ENCODE results near the gene PRND. TPM values are rescaled to one million over a fixed set of nuclear protein-coding genes. Genes with fewer than 3 reads are reported as not detected.
"Not testable (repeated sequence)": the region's sequence is repeated elsewhere in the genome, so short reads cannot be mapped to it uniquely, and the experiment has no call there.

Gene PRND
- total and polyA plus RNA-seq, 4 experiments from 2014 or later: 0.04 TPM; not detected in 3

DNA sequence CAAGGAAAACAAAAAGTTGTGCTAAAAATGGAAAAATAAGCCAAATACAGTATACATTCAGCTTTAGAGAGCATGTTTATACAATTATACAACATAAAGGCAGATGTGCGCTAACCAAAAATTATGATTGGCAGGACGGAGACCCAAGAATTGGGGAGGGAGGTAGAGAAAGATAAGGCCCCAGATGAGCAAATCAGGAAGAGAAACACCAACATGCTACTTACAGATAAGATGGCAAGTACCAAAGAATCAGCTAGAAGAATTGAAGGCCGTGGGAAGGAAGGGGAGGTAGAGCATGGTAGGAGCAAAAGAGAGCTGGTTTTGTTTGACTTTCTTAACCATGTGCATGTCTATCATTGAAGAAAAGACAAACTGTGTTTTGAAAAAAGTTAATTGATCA is 45.4 kb downstream of the PRND start:
- no peak overlapping the region for H3K27ac ChIP-seq (ENCODE audit: low read depth, low read length)
- H3K4me3 ChIP-seq (ENCODE audit: low read length in 2 of 2): no peak overlapping the region
- peaks cover 9 to 13% of the 10 kb centered on the region in 2 donors for H3K36me3 Mint-ChIP-seq
- no peak overlapping the region for H3K4me3 Mint-ChIP-seq
- no peaks in the 10 kb centered on the region for H3K27me3 Mint-ChIP-seq
- intact Hi-C loops (cut with micrococcal nuclease): no loop called here
- H3K36me3 ChIP-seq (ENCODE audit: insufficient read depth, low read length): no peaks in the 10 kb centered on the region
- H3K27me3 ChIP-seq (ENCODE audit: insufficient read depth, low read length): no peaks in the 10 kb centered on the region
- POLR2A ChIA-PET (ENCODE audit: partially characterized antibody): no interaction called here
- peaks cover 7 to 19% (median 17%) of the 10 kb centered on the region in 8 donors for H3K9me3 Mint-ChIP-seq
- H3K4me1 Mint-ChIP-seq: no peaks in the 10 kb centered on the region
- H3K4me1 ChIP-seq (ENCODE audit: insufficient read depth, low read length): no peaks in the 10 kb centered on the region
- CTCF ChIA-PET (ENCODE audit: partially characterized antibody): no interaction called here
- H3K27ac Mint-ChIP-seq: no peak overlapping the region
- H3K9me3 ChIP-seq (ENCODE audit: control insufficient read depth in 1 of 2, low read length in 2 of 2): peaks cover 3 to 6% of the 10 kb centered on the region in 2 donors
- no peak for DNase-seq

GRCh38 chr20:4769328-4769727 is 47.6 kb downstream of the PRND start:
- Histone ChIP-seq H3K4me3 (ENCODE audit: low read length in 2 of 2) (no peak overlapping the region), H3K36me3 (ENCODE audit: insufficient read depth, low read length) (no peaks in the 10 kb centered on the region), H3K27me3 (ENCODE audit: insufficient read depth, low read length) (no peaks in the 10 kb centered on the region), H3K27ac (ENCODE audit: low read depth, low read length) (no peak overlapping the region), H3K4me1 (ENCODE audit: insufficient read depth, low read length) (no peaks in the 10 kb centered on the region), H3K9me3 (ENCODE audit: control insufficient read depth in 1 of 2, low read length in 2 of 2) (peaks cover 3 to 6% of the 10 kb centered on the region in 2 donors)
- H3K4me1 Mint-ChIP-seq: no peaks in the 10 kb centered on the region
- H3K27ac Mint-ChIP-seq: no peak overlapping the region
- H3K36me3 Mint-ChIP-seq: peaks cover 11 to 16% of the 10 kb centered on the region in 2 donors
- DNase-seq: no peak
- POLR2A ChIA-PET (ENCODE audit: partially characterized antibody): no interaction called here
- H3K27me3 Mint-ChIP-seq: no peaks in the 10 kb centered on the region
- intact Hi-C loops (cut with micrococcal nuclease): no loop called here
- CTCF ChIA-PET (ENCODE audit: partially characterized antibody): no interaction called here
- H3K9me3 Mint-ChIP-seq: peaks cover 8 to 30% (median 26%) of the 10 kb centered on the region in 8 donors
- H3K4me3 Mint-ChIP-seq: no peak overlapping the region

- H3K9me3 ChIP-seq (ENCODE audit: control insufficient read depth in 1 of 2, low read length in 2 of 2): peaks cover 3 to 6% of the 10 kb centered on the region in 2 donors
- peaks cover 11 to 16% of the 10 kb centered on the region in 2 donors for H3K36me3 Mint-ChIP-seq
- no peaks in the 10 kb centered on the region for H3K4me1 ChIP-seq (ENCODE audit: insufficient read depth, low read length)
- CTCF ChIA-PET (ENCODE audit: partially characterized antibody): no interaction called here
- POLR2A ChIA-PET (ENCODE audit: partially characterized antibody): no interaction called here
- intact Hi-C loops (cut with micrococcal nuclease): no loop called here
- no peaks in the 10 kb centered on the region for H3K27me3 Mint-ChIP-seq
- peaks cover 8 to 30% (median 26%) of the 10 kb centered on the region in 8 donors for H3K9me3 Mint-ChIP-seq
- H3K4me3 ChIP-seq (ENCODE audit: low read length in 2 of 2): no peak overlapping the region
- H3K4me3 Mint-ChIP-seq: no peak overlapping the region
- no peak overlapping the region for H3K27ac Mint-ChIP-seq
- H3K4me1 Mint-ChIP-seq: no peaks in the 10 kb centered on the region
- DNase-seq: no peak
- H3K27ac ChIP-seq (ENCODE audit: low read depth, low read length): no peak overlapping the region
- H3K27me3 ChIP-seq (ENCODE audit: insufficient read depth, low read length): no peaks in the 10 kb centered on the region
- H3K36me3 ChIP-seq (ENCODE audit: insufficient read depth, low read length): no peaks in the 10 kb centered on the region
Measured at GRCh38 chr20:4770026-4770425, 48.3 kb downstream of the PRND start.

DNA sequence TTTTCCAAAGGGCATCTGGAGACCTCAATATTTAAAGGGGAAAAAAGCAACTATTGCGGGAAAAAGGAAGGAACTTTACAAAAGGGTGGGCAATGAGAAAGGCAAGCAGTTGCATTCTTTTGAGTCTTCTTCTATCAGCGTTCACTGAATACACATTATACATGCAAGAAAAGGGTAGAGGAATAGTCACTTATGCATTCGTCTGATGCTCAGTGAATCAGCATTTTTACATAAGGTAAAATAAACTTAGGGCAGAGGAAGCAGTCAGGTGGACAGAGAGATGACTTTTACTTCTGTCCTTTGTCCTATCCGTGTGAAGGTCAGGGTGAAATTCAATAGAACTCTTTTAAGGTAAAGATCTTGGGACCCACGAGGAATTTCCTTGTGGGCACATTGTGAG is 49.3 kb downstream of the PRND start:
- Mint-ChIP-seq H3K27me3 (no peaks in the 10 kb centered on the region), H3K4me1 (no peaks in the 10 kb centered on the region), H3K27ac (no peak overlapping the region), H3K36me3 (peaks cover 11 to 16% of the 10 kb centered on the region in 2 donors), H3K4me3 (no peak overlapping the region), H3K9me3 (peaks cover 8 to 30% (median 26%) of the 10 kb centered on the region in 8 donors)
- ChIA-PET CTCF (ENCODE audit: partially characterized antibody) (interaction anchor here (0.6 to 1.2 kb wide), 3 partner anchors 30 to 185 kb away, joined by 3 read pairs; no protein-coding TSS in a partner anchor), POLR2A (ENCODE audit: partially characterized antibody) (no interaction called here)
- no peak overlapping the region for H3K27ac ChIP-seq (ENCODE audit: low read depth, low read length)
- H3K4me3 ChIP-seq (ENCODE audit: low read length in 2 of 2): no peak overlapping the region
- DNase-seq: no peak
- peaks cover 3 to 6% of the 10 kb centered on the region in 2 donors for H3K9me3 ChIP-seq (ENCODE audit: control insufficient read depth in 1 of 2, low read length in 2 of 2)
- H3K4me1 ChIP-seq (ENCODE audit: insufficient read depth, low read length): no peaks in the 10 kb centered on the region
- intact Hi-C loops (cut with micrococcal nuclease): no loop called here
- H3K36me3 ChIP-seq (ENCODE audit: insufficient read depth, low read length): no peaks in the 10 kb centered on the region
- H3K27me3 ChIP-seq (ENCODE audit: insufficient read depth, low read length): no peaks in the 10 kb centered on the region

GRCh38 chr20:4772132-4772531 is 50.4 kb downstream of the PRND start:
- DNase-seq: no peak
- ChIA-PET POLR2A (ENCODE audit: partially characterized antibody) (no interaction called here), CTCF (ENCODE audit: partially characterized antibody) (interaction anchor here (0.8 to 0.9 kb wide), 2 partner anchors 61 to 180 kb away, joined by 3 read pairs; no protein-coding TSS in a partner anchor)
- Histone ChIP-seq H3K4me1 (ENCODE audit: insufficient read depth, low read length) (no peaks in the 10 kb centered on the region), H3K9me3 (ENCODE audit: control insufficient read depth in 1 of 2, low read length in 2 of 2) (peaks cover 3 to 6% of the 10 kb centered on the region in 2 donors), H3K36me3 (ENCODE audit: insufficient read depth, low read length) (no peaks in the 10 kb centered on the region), H3K4me3 (ENCODE audit: low read length in 2 of 2) (no peak overlapping the region), H3K27me3 (ENCODE audit: insufficient read depth, low read length) (no peaks in the 10 kb centered on the region), H3K27ac (ENCODE audit: low read depth, low read length) (no peak overlapping the region)
- Mint-ChIP-seq H3K36me3 (peaks cover 11 to 16% of the 10 kb centered on the region in 2 donors), H3K27ac (no peak overlapping the region), H3K9me3 (peaks cover 8 to 30% (median 26%) of the 10 kb centered on the region in 8 donors), H3K4me1 (peaks cover 0 to 4% (median 0%) of the 10 kb centered on the region in 4 donors), H3K27me3 (no peaks in the 10 kb centered on the region), H3K4me3 (no peak overlapping the region)
- intact Hi-C loops (cut with micrococcal nuclease): no loop called here

DNA sequence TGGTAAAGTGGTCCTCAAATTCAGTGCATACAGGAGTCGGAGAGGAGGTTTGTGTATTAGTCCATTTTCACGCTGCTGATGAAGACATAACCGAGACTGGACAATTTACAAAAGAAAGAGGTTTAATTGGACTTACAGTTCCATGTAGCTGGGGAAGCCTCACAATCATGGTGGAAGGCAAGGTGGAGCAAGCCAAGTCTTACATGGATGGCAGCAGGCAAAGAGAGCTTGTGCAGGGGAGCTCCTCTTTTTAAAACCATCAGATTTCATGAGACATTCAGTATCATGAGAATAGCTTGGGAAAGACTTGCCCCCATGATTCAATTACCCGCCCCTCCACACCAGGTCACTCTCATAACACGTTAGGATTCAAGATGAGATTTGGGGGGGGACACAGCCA is 51.3 kb downstream of the PRND start:
- intact Hi-C loops (cut with micrococcal nuclease); H3K9me3 ChIP-seq (ENCODE audit: control insufficient read depth in 1 of 2, low read length in 2 of 2); H3K4me3 Mint-ChIP-seq; H3K27ac ChIP-seq (ENCODE audit: low read depth, low read length); H3K36me3 ChIP-seq (ENCODE audit: insufficient read depth, low read length); H3K4me3 ChIP-seq (ENCODE audit: low read length in 2 of 2); H3K27ac Mint-ChIP-seq; DNase-seq; H3K4me1 ChIP-seq (ENCODE audit: insufficient read depth, low read length); H3K4me1 Mint-ChIP-seq; H3K27me3 Mint-ChIP-seq; H3K27me3 ChIP-seq (ENCODE audit: insufficient read depth, low read length): not testable (repeated sequence)
- POLR2A ChIA-PET (ENCODE audit: partially characterized antibody): interaction anchor here (0.6 kb wide), 1 partner anchor 139 kb away, joined by 3 read pairs; no protein-coding TSS in a partner anchor
- Mint-ChIP-seq H3K9me3 (peaks cover 8 to 30% (median 26%) of the 10 kb centered on the region in 8 donors), H3K36me3 (peaks cover 11 to 16% of the 10 kb centered on the region in 2 donors)
- CTCF ChIA-PET (ENCODE audit: partially characterized antibody): interaction anchor here (0.8 to 1.0 kb wide), 2 partner anchors 60 to 179 kb away, joined by 3 to 4 read pairs; no protein-coding TSS in a partner anchor

GRCh38 chr20:4773736-4774135 is 52.0 kb downstream of the PRND start:
- no peaks in the 10 kb centered on the region for H3K36me3 ChIP-seq (ENCODE audit: insufficient read depth, low read length)
- intact Hi-C loops (cut with micrococcal nuclease): no loop called here
- no peaks in the 10 kb centered on the region for H3K4me1 ChIP-seq (ENCODE audit: insufficient read depth, low read length)
- POLR2A ChIA-PET (ENCODE audit: partially characterized antibody): no interaction called here
- H3K36me3 Mint-ChIP-seq: peaks cover 11 to 16% of the 10 kb centered on the region in 2 donors
- H3K27me3 ChIP-seq (ENCODE audit: insufficient read depth, low read length): no peaks in the 10 kb centered on the region
- H3K27ac Mint-ChIP-seq: no peak overlapping the region
- H3K9me3 Mint-ChIP-seq: peaks cover 8 to 30% (median 26%) of the 10 kb centered on the region in 8 donors
- no peaks in the 10 kb centered on the region for H3K27me3 Mint-ChIP-seq
- no peak for DNase-seq
- peaks cover 0 to 4% (median under 1%) of the 10 kb centered on the region in 4 donors for H3K4me1 Mint-ChIP-seq
- no peak overlapping the region for H3K27ac ChIP-seq (ENCODE audit: low read depth, low read length)
- H3K4me3 ChIP-seq (ENCODE audit: low read length in 2 of 2): no peak overlapping the region
- CTCF ChIA-PET (ENCODE audit: partially characterized antibody): interaction anchor here (1.0 kb wide), 1 partner anchor 179 kb away, joined by 4 read pairs; no protein-coding TSS in a partner anchor
- peaks cover 3 to 6% of the 10 kb centered on the region in 2 donors for H3K9me3 ChIP-seq (ENCODE audit: control insufficient read depth in 1 of 2, low read length in 2 of 2)
- no peak overlapping the region for H3K4me3 Mint-ChIP-seq

Measured in CD4-positive, alpha-beta memory T cell (primary cell).